Fibroblast of skin of left biceps (primary cell): ENCODE data around the gene TMEM179.

ENCODE experiments used
- DNase-seq, 2 experiments: peaks; one replicate each; pipeline ENCODE4 v3.0.0-alpha.2; 2013; ENCODE audit warnings: low read depth in 2 of 2

The TMEM179 gene

GRCh38 chr14:104544362-104544961 is 60.1 kb downstream of the TMEM179 start:
- no peak for DNase-seq

GRCh38 chr14:104542871-104543830 is 61.4 kb downstream of the TMEM179 start:
- no peak for DNase-seq

GRCh38 chr14:104541905-104542465 is 62.6 kb downstream of the TMEM179 start:
- no peak for DNase-seq
